Raji (cell line): ENCODE data around the gene SRD5A2.

Source experiments
- POLR2A ChIP-seq: IDR thresholded peaks from 2 replicates; pipeline ENCODE4 v1.6.1; 2011; ENCODE audit warnings: low read depth, low read length, control low read depth; ENCODE audit not compliant: insufficient read depth

SRD5A2 gene

GRCh38 chr2:31515586-31515985 is 65.2 kb downstream of the SRD5A2 start:
- TF ChIP-seq POLR2A, result no peak

GRCh38 chr2:31513553-31513952 is 67.2 kb downstream of the SRD5A2 start:
- no peak for TF ChIP-seq POLR2A

- no peak for TF ChIP-seq POLR2A
Observed at GRCh38 chr2:31511376-31511775, 69.4 kb downstream of the SRD5A2 start.

GRCh38 chr2:31505111-31505510 is 75.6 kb downstream of the SRD5A2 start:
- TF ChIP-seq POLR2A, result no peak

GRCh38 chr2:31504311-31504710 is 76.4 kb downstream of the SRD5A2 start:
- TF ChIP-seq POLR2A, result no peak

GRCh38 chr2:31483246-31483645 is 97.5 kb downstream of the SRD5A2 start:
- TF ChIP-seq POLR2A, result no peak

GRCh38 chr2:31476511-31477180 is 104.1 kb downstream of the SRD5A2 start:
- no peak for TF ChIP-seq POLR2A

- no peak for TF ChIP-seq POLR2A
Observed at GRCh38 chr2:31475692-31476091, 105.0 kb downstream of the SRD5A2 start.

GRCh38 chr2:31474296-31474695 is 106.4 kb downstream of the SRD5A2 start:
- TF ChIP-seq POLR2A, result no peak
